Stimulated activated CD4-positive, alpha-beta T cell treated with anti-CD3 and anti-CD28 coated beads, Interleukin-15, amount 100 ng/mL, for 24 hours (primary cell): Measurements from ENCODE around the gene INHBC.

Experiments
- DNase-seq: peaks from one replicate; pipeline ENCODE4 v3.0.0-alpha.2; 2020

Gene INHBC

GRCh38 chr12:57470286-57470969 lies 35.8 kb downstream of the INHBC start:
- DNase-seq: no peak

- no peak for DNase-seq
These were observed 36.5 kb downstream of the INHBC start for GRCh38 chr12:57470970-57471656.

GRCh38 chr12:57471661-57472060 lies 37.1 kb downstream of the INHBC start:
- no peak for DNase-seq

- no peak for DNase-seq
These were observed 37.8 kb downstream of the INHBC start for GRCh38 chr12:57472391-57472790.

GRCh38 chr12:57473392-57473791 lies 38.8 kb downstream of the INHBC start:
- no peak for DNase-seq

- DNase-seq: no peak
These were observed 39.3 kb downstream of the INHBC start for GRCh38 chr12:57473886-57474285.

GRCh38 chr12:57474430-57474829 lies 39.8 kb downstream of the INHBC start:
- no peak for DNase-seq

GRCh38 chr12:57474862-57475261 lies 40.3 kb downstream of the INHBC start:
- no peak for DNase-seq

GRCh38 chr12:57475271-57476161 lies 40.9 kb downstream of the INHBC start:
- DNase-seq: peak; percentile 32

GRCh38 chr12:57476162-57476992 lies 41.8 kb downstream of the INHBC start:
- DNase-seq: peak; percentile 87

GRCh38 chr12:57476993-57477709 lies 42.6 kb downstream of the INHBC start:
- DNase-seq: no peak

- peak; percentile 60 for DNase-seq
These were observed 43.4 kb downstream of the INHBC start for GRCh38 chr12:57477710-57478681.

- no peak for DNase-seq
These were observed 44.4 kb downstream of the INHBC start for GRCh38 chr12:57479043-57479375.

- peak; percentile 64 for DNase-seq
These were observed 45.0 kb downstream of the INHBC start, which contains the start of gene ARHGAP9 for GRCh38 chr12:57479376-57480115. Gene ARHGAP9, minus strand, starts transcription at chr12:57479866. Its CDS starts 460 bp downstream, at chr12:57479406.

- no peak for DNase-seq
These were observed 47.1 kb downstream of the INHBC start for GRCh38 chr12:57481671-57482070.

GRCh38 chr12:57483466-57483865 lies 48.9 kb downstream of the INHBC start:
- DNase-seq: no peak

- no peak for DNase-seq
These were observed 51.1 kb downstream of the INHBC start for GRCh38 chr12:57485695-57486094.

GRCh38 chr12:57487055-57487596 lies 52.5 kb downstream of the INHBC start:
- no peak for DNase-seq

- peak; percentile 95 for DNase-seq
These were observed 53.2 kb downstream of the INHBC start, which contains the start of gene MARS1 for GRCh38 chr12:57487597-57488401. Gene MARS1, plus strand, starts transcription at chr12:57488068. Its CDS starts 23 bp downstream, at chr12:57488091.
